HepG2 (cell line): Measurements from ENCODE around the gene KAZN. TPM values are rescaled to one million over a fixed set of nuclear protein-coding genes. Genes with fewer than 3 reads are reported as not detected.
A peak's percentile ranks its signal among the peaks of the same experiment; 100 is the strongest.

Source experiments
- BCL3 ChIP-seq: sonication (generic); formaldehyde crosslinking; IDR thresholded peaks from 2 replicates; pipeline ENCODE4 v1.5.1; 2020; ENCODE audit warnings: mild to moderate bottlenecking, missing genetic modification reagents, moderate library complexity
- CBX1 ChIP-seq: IDR thresholded peaks from one replicate; pipeline ENCODE4 v1.6.1; 2016; ENCODE audit warnings: antibody characterized with exemption, low read depth
- FOXK1 ChIP-seq: sonication (generic); formaldehyde crosslinking; IDR thresholded peaks from 2 replicates; pipeline ENCODE4 v1.4.0; 2020; ENCODE audit warnings: low read depth, missing genetic modification reagents, borderline replicate concordance
- FOXM1 ChIP-seq: sonication (generic); formaldehyde crosslinking; IDR thresholded peaks from 2 replicates; pipeline ENCODE4 v1.5.0; 2020; ENCODE audit warnings: missing genetic modification reagents
- GATA4 ChIP-seq: sonication (generic); IDR thresholded peaks from 2 replicates; pipeline ENCODE4 v1.6.1; 2016; ENCODE audit warnings: antibody characterized with exemption, low read depth, borderline replicate concordance
- HNRNPH1 ChIP-seq: fragments of 200-400 bp; formaldehyde crosslinking; optimal IDR thresholded peaks from 2 replicates; pipeline ENCODE3; 2017; ENCODE audit warnings: mild to moderate bottlenecking, low read depth, low read length
- KDM1A ChIP-seq: IDR thresholded peaks from 2 replicates; pipeline ENCODE4 v1.6.1; 2016; ENCODE audit warnings: missing compliant biosample characterization
- KDM5A ChIP-seq: fragments of 200-600 bp; sonication (generic); IDR thresholded peaks from 2 replicates; pipeline ENCODE4 v1.7.0; 2018; ENCODE audit warnings: antibody characterized with exemption, mild to moderate bottlenecking, low read length, borderline replicate concordance
- NCOA1 ChIP-seq: sonication (generic); formaldehyde crosslinking; IDR thresholded peaks from 2 replicates; pipeline ENCODE4 v1.9.0; 2021; ENCODE audit warnings: missing genetic modification reagents
- NFATC3 ChIP-seq: sonication (generic); formaldehyde crosslinking; IDR thresholded peaks from 2 replicates; pipeline ENCODE4 v1.5.1; 2020; ENCODE audit warnings: mild to moderate bottlenecking, missing genetic modification reagents
- PCBP2 ChIP-seq: fragments of 200-400 bp; formaldehyde crosslinking; optimal IDR thresholded peaks from 2 replicates; pipeline ENCODE3; 2018; ENCODE audit warnings: low read length, low read depth; ENCODE audit not compliant: poor library complexity, severe bottlenecking
- PHF21A ChIP-seq: sonication (generic); formaldehyde crosslinking; IDR thresholded peaks from 2 replicates; pipeline ENCODE4 v1.5.0; 2020; ENCODE audit warnings: mild to moderate bottlenecking, missing genetic modification reagents
- SP4 ChIP-seq: sonication (generic); formaldehyde crosslinking; IDR thresholded peaks from 2 replicates; pipeline ENCODE4 v1.8.1; 2023; ENCODE audit warnings: mild to moderate bottlenecking, missing genetic modification reagents
- STAT6 ChIP-seq: sonication (generic); formaldehyde crosslinking; IDR thresholded peaks from 2 replicates; pipeline ENCODE4 v1.4.0; 2020; ENCODE audit warnings: missing genetic modification reagents, mild to moderate bottlenecking, borderline replicate concordance
- TFDP2 ChIP-seq: sonication (generic); formaldehyde crosslinking; IDR thresholded peaks from 2 replicates; pipeline ENCODE4 v1.4.0; 2020; ENCODE audit warnings: missing genetic modification reagents
- TFE3 ChIP-seq: IDR thresholded peaks from 2 replicates; pipeline ENCODE4 v1.6.1; 2016
- TRIM24 ChIP-seq: sonication (generic); formaldehyde crosslinking; IDR thresholded peaks from 2 replicates; pipeline ENCODE4 v1.8.0; 2022; ENCODE audit warnings: mild to moderate bottlenecking, missing genetic modification reagents
- ZNF17 ChIP-seq: sonication (generic); formaldehyde crosslinking; IDR thresholded peaks from 2 replicates; pipeline ENCODE4 v1.5.0; 2020; ENCODE audit warnings: mild to moderate bottlenecking, missing genetic modification reagents
- ZNF274 ChIP-seq: sonication (generic); formaldehyde crosslinking; IDR thresholded peaks from 2 replicates; pipeline ENCODE4 v1.5.1; 2020; ENCODE audit warnings: mild to moderate bottlenecking, missing genetic modification reagents
- ZNF292 ChIP-seq: sonication (generic); formaldehyde crosslinking; IDR thresholded peaks from 2 replicates; pipeline ENCODE4 v1.8.1; 2022; ENCODE audit warnings: mild to moderate bottlenecking, low read depth, missing genetic modification reagents, borderline replicate concordance
- ZNF329 ChIP-seq: sonication (generic); formaldehyde crosslinking; IDR thresholded peaks from 2 replicates; pipeline ENCODE4 v1.9.0; 2021; ENCODE audit warnings: low read depth, mild to moderate bottlenecking, missing genetic modification reagents
- ZNF331 ChIP-seq: sonication (generic); formaldehyde crosslinking; IDR thresholded peaks from 2 replicates; pipeline ENCODE4 v1.4.0; 2020; ENCODE audit warnings: missing genetic modification reagents
- ZNF530 ChIP-seq: sonication (generic); formaldehyde crosslinking; IDR thresholded peaks from 2 replicates; pipeline ENCODE4 v1.5.0; 2020; ENCODE audit warnings: low read depth, mild to moderate bottlenecking, missing genetic modification reagents
- ZNF562 ChIP-seq: sonication (generic); formaldehyde crosslinking; IDR thresholded peaks from 2 replicates; pipeline ENCODE4 v1.8.0; 2022; ENCODE audit warnings: missing genetic modification reagents, borderline replicate concordance
- ZNF761 ChIP-seq: sonication (generic); formaldehyde crosslinking; conservative IDR thresholded peaks from 2 replicates; pipeline ENCODE4 v1.4.0; 2020; ENCODE audit warnings: mild to moderate bottlenecking, missing genetic modification reagents
- ZSCAN22 ChIP-seq: sonication (generic); formaldehyde crosslinking; IDR thresholded peaks from 2 replicates; pipeline ENCODE4 v1.4.0; 2020; ENCODE audit warnings: mild to moderate bottlenecking, missing genetic modification reagents
- polyA plus RNA-seq, 8 experiments: library from polyadenylated mRNA; depleted of rRNA in 3 of 8; stranded (reverse) in 7 of 8; unstranded in 1 of 8; fragments of >200 nt; fragmentation: Illumina TruSeq in 4 of 8; extraction: Trizol in 4 of 8; gene quantifications; 2 replicates each; pipeline versions ENCODE4 v1.2.1 to v1.2.3, GENCODE V29; 2011 to 2016; ENCODE audit warnings: low read depth in 4 of 8, missing spikeins in 1 of 8, mixed read lengths in 1 of 8; ENCODE audit not compliant: insufficient read depth in 1 of 8
- total RNA-seq, 5 experiments: library from RNA; depleted of rRNA; stranded (reverse); fragments of >200 nt; fragmentation: Illumina TruSeq; extraction: Trizol; gene quantifications; 2 replicates each; pipeline ENCODE4 v1.2.3, GENCODE V29; 2016; ENCODE audit warnings: low read depth in 1 of 5

Gene KAZN
- total and polyA plus RNA-seq, 2 of the 13 experiments (the other 11 are each of a cell fraction or from before 2014, with no cell fraction given), result 10.4 to 13.5 TPM

- no peak for TF ChIP-seq ZNF329
- no peak for TF ChIP-seq CBX1
- TF ChIP-seq NCOA1 (CRISPR knock-in tag), result no peak
- TF ChIP-seq ZNF331 (CRISPR knock-in tag), result peak; percentile 53; the same call in 1 of the 2 replicates
- no peak for TF ChIP-seq ZNF274 (CRISPR knock-in tag)
- 0 out of 2 replicates have a peak, but pooled peaks have one; percentile 37 for TF ChIP-seq TFE3
- TF ChIP-seq FOXK1 (CRISPR knock-in tag), result peak; percentile 91; the same call in 1 of the 2 replicates
- TF ChIP-seq STAT6 (CRISPR knock-in tag), result no peak
- no peak for TF ChIP-seq ZNF530 (CRISPR knock-in tag)
- no peak for TF ChIP-seq NFATC3 (CRISPR knock-in tag)
- no peak for TF ChIP-seq KDM5A
- no peak for TF ChIP-seq HNRNPH1
- no peak for TF ChIP-seq SP4 (CRISPR knock-in tag)
- peak; percentile 63; the same call in 1 of the 2 replicates for TF ChIP-seq KDM1A
- TF ChIP-seq TRIM24 (CRISPR knock-in tag), result 0 out of 2 replicates have a peak, but pooled peaks have one; percentile 46
- TF ChIP-seq ZNF292 (CRISPR knock-in tag), result peak; percentile 69; the same call in 1 of the 2 replicates
- peak; percentile 64 for TF ChIP-seq PHF21A
- no peak for TF ChIP-seq FOXM1 (CRISPR knock-in tag)
- no peak for TF ChIP-seq ZNF562 (CRISPR knock-in tag)
- peak; percentile 82; the same call in 1 of the 2 replicates for TF ChIP-seq GATA4
- no peak; the same call in 1 of the 2 replicates for TF ChIP-seq BCL3 (CRISPR knock-in tag)
- TF ChIP-seq TFDP2, result no peak
- TF ChIP-seq ZNF17, result no peak
- no peak for TF ChIP-seq ZSCAN22 (CRISPR knock-in tag)
- TF ChIP-seq PCBP2, result no peak
- no peak for TF ChIP-seq ZNF761 (CRISPR knock-in tag)
These were observed 546.8 kb downstream of the KAZN start (continued) for GRCh38 chr1:15145327-15145726.
